NT2/D1 (cell line): ENCODE results near the gene PIGK.

Experiments used
- DNase-seq: peaks from one replicate; pipeline ENCODE4 v3.0.0-alpha.2; 2011; ENCODE audit warnings: low read depth, low spot score
- H3K27me3 ChIP-seq: 2 replicates; pipeline ENCODE4 v1.6.0; 2011; ENCODE audit warnings: mild to moderate bottlenecking; ENCODE audit not compliant: insufficient read length, insufficient read depth
- H3K36me3 ChIP-seq: 2 replicates; pipeline ENCODE4 v1.6.1; 2011; ENCODE audit warnings: mild to moderate bottlenecking, low read length, mixed read lengths; ENCODE audit not compliant: insufficient read depth, insufficient read length
- H3K4me1 ChIP-seq: 2 replicates; pipeline ENCODE4 v1.5.1; 2011; ENCODE audit not compliant: insufficient read depth, insufficient read length
- H3K4me3 ChIP-seq: 2 replicates; pipeline ENCODE4 v1.5.1; 2011; ENCODE audit warnings: low read depth; ENCODE audit not compliant: insufficient read length
- H3K9ac ChIP-seq: 2 replicates; pipeline ENCODE4 v1.6.0; 2011; ENCODE audit warnings: low read depth; ENCODE audit not compliant: insufficient read length
- H3K9me3 ChIP-seq: 2 replicates; pipeline ENCODE4 v1.5.1; 2011; ENCODE audit warnings: mild to moderate bottlenecking, low read length; ENCODE audit not compliant: insufficient read depth
- SUZ12 ChIP-seq: IDR thresholded peaks from 2 replicates; pipeline ENCODE4 v1.6.1; 2011; ENCODE audit not compliant: insufficient read length, insufficient read depth; ENCODE audit errors: extremely low read depth
- YY1 ChIP-seq: IDR thresholded peaks from 2 replicates; pipeline ENCODE4 v1.6.1; 2011; ENCODE audit not compliant: insufficient read length, insufficient read depth
- ZNF274 ChIP-seq: IDR thresholded peaks from 2 replicates; pipeline ENCODE4 v1.6.1; 2011; ENCODE audit warnings: mild to moderate bottlenecking, low read depth, low read length

Gene PIGK

DNA sequence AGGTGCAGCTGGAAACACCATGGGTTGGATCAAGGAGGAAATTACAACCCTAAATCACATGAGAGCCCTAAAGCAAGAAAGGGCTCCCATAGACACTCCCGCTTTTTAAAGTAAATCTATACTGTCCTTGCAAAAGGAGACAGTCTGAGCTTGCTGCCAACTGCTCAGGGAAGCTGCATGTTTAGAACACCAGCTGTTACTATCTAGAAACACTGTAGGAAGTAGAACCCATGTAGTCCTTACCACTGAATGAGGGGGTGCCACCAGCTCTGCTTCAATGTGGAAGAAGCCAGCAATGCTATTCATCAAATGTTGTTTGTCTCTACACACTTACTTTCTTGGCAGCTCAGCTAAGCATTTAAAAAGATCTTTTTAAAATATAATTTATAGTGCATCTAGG, 79.8 kb downstream of the PIGK start:
- no peak overlapping the region for H3K9ac ChIP-seq
- H3K9me3 ChIP-seq, result no peaks in the 10 kb centered on the region
- H3K36me3 ChIP-seq, result no peaks in the 10 kb centered on the region
- H3K4me3 ChIP-seq, result no peak overlapping the region
- no peak for TF ChIP-seq YY1
- TF ChIP-seq SUZ12, result no peak
- no peak for TF ChIP-seq ZNF274
- no peak for DNase-seq
- H3K27me3 ChIP-seq, result no peaks in the 10 kb centered on the region
- H3K4me1 ChIP-seq, result no peaks in the 10 kb centered on the region

DNA sequence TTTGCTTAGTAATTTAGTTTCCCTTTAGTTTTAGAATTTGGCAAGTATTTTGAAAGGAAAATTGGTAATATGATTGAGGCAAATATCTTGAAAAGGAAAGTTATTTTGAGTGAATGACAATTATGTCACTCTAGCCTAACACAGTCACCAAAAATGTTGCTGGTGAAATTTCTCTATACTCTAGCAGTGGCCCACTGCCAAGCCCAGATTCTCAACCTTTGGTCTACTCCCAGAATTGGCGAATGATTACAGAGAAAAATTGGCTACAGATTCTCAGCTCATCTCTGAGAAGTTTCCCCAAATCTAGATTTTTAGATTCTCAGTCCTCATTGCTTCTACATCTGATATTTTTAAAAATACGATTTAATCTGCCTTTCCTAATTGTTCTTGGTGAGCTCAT, 84.9 kb downstream of the PIGK start:
- no peaks in the 10 kb centered on the region for H3K4me1 ChIP-seq
- H3K4me3 ChIP-seq, result no peak overlapping the region
- no peak overlapping the region for H3K9ac ChIP-seq
- H3K36me3 ChIP-seq, result no peaks in the 10 kb centered on the region
- no peak for DNase-seq
- H3K27me3 ChIP-seq, result no peaks in the 10 kb centered on the region
- TF ChIP-seq SUZ12 (no peak), YY1 (no peak), ZNF274 (no peak)
- no peaks in the 10 kb centered on the region for H3K9me3 ChIP-seq

DNA sequence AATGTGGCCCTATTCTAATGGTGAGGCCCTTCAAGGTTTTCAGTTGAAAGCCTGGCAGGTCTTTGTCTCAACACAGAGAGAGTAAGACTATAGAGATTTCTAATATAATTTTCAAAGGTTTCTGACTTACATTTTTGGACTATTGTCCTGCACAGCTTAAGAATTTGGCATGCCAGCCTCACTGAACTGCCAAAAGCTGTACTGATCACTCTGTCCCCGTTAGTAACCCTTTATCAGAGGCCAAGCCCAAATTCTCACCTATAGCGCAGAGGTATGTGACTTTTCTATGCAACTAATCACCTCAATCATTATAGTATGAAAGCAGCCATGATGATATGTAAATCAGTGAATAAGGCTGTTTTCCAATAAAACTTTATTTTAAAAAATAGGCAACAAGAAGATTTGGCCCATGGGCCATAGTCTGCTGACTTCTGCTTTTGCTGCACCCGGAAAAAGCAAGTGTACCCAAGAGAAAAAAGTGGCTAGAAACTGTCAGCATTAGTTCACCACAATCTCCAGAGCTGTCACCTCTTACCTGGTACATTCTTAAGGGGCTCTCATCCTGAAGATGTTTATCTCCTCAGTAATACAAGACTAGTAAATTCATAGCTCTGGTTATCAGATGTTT, 85.4 kb downstream of the PIGK start:
- Histone ChIP-seq H3K9ac (no peak overlapping the region), H3K4me3 (no peak overlapping the region), H3K4me1 (no peaks in the 10 kb centered on the region), H3K36me3 (no peaks in the 10 kb centered on the region), H3K27me3 (no peaks in the 10 kb centered on the region), H3K9me3 (no peaks in the 10 kb centered on the region)
- TF ChIP-seq SUZ12 (no peak), YY1 (no peak)
- no peak for DNase-seq

DNA sequence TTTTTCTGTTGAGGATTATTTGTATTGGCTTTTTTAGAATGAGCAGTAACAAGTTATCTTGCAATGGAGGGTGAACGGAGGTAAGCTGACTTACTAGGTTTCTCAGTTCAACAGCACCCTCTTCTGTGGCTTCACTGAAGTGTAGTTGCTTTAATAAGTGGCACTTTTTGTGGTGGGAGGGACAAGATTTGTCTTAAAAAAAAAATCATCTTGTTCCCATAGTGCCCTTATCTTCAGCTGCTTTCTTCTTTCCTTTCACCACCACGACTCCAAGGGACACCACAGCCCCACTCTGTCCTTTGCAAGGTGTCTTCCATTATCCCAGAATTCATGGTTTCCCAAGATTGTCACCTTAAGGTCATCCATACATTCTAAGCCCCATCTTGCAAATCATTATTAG, 92.9 kb downstream of the PIGK start:
- TF ChIP-seq ZNF274 (no peak), SUZ12 (no peak), YY1 (no peak)

DNA sequence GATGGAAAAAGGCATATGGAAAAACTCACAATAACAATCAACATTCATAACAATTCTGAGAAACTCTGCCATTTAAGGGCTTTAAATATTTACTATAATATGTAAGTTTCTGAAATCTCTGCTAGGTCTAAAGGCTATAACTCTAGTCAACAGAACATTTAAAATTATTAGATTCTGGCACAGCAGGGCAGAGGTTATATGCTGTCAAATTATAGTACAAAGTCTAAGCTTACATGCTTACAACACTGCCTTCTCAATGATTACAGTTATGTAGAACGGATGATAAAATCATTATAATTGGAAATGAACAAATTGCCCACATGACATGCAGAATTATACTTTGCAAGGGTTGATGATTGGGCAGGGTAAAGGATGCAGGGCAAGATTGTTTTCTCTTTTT, 97.7 kb downstream of the PIGK start:
- no peaks in the 10 kb centered on the region for H3K4me1 ChIP-seq
- no peak overlapping the region for H3K4me3 ChIP-seq
- H3K36me3 ChIP-seq, result no peaks in the 10 kb centered on the region
- TF ChIP-seq SUZ12 (no peak), YY1 (no peak), ZNF274 (no peak)
- no peaks in the 10 kb centered on the region for H3K9me3 ChIP-seq
- no peak for DNase-seq
- H3K27me3 ChIP-seq, result no peaks in the 10 kb centered on the region
- no peak overlapping the region for H3K9ac ChIP-seq

More for the DNA sequence above, 92.9 kb downstream of the PIGK start:
- no peak overlapping the region for H3K4me3 ChIP-seq
- DNase-seq, result peak; percentile 78
- H3K4me1 ChIP-seq, result no peaks in the 10 kb centered on the region
- H3K9ac ChIP-seq, result no peak overlapping the region
- no peaks in the 10 kb centered on the region for H3K27me3 ChIP-seq
- no peaks in the 10 kb centered on the region for H3K36me3 ChIP-seq
- no peaks in the 10 kb centered on the region for H3K9me3 ChIP-seq

DNA sequence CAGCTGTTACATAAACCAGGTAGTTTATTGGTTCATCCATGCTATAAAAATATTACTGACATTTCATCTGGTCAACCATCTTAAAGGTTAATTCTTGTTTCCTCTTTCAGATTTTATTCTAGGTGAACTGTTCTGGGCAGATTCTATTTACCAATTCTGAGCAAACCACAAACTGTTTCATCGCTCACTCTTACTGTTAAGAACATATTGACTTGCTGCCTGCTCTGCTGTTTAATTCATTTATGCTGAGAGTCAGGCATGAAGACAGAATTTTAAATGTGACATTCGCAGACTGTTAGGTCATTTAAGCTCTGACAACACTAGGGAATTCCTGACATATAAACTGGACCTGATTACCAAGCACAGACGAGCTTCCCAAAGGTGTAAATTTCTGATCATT, 98.3 kb downstream of the PIGK start:
- no peaks in the 10 kb centered on the region for H3K36me3 ChIP-seq
- H3K9me3 ChIP-seq, result no peaks in the 10 kb centered on the region
- no peak overlapping the region for H3K4me3 ChIP-seq
- no peak overlapping the region for H3K9ac ChIP-seq
- TF ChIP-seq YY1 (no peak), ZNF274 (no peak)
- no peaks in the 10 kb centered on the region for H3K27me3 ChIP-seq
- no peaks in the 10 kb centered on the region for H3K4me1 ChIP-seq
- no peak for DNase-seq

DNA sequence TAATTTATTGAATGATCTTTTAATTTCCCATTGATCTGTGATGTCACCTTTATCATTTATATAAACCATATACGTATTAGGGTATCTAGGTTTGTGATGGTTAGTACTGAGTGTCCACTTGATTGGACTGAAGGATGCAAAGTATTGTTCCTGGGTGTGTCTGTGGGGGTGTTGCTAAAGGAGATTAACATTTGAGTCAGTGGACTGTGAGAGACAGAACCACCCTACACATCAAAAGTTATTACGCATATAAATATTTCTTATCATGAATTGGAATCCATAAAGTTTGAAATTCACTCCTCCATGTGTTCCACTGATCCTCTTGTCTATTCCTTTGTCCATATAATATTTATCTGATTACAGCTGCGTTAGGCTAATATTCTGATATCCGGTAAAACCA, 100.5 kb downstream of the PIGK start:
- no peaks in the 10 kb centered on the region for H3K27me3 ChIP-seq
- H3K4me3 ChIP-seq, result no peak overlapping the region
- no peaks in the 10 kb centered on the region for H3K36me3 ChIP-seq
- TF ChIP-seq YY1 (no peak), SUZ12 (no peak), ZNF274 (no peak)
- H3K4me1 ChIP-seq, result no peaks in the 10 kb centered on the region
- no peaks in the 10 kb centered on the region for H3K9me3 ChIP-seq
- no peak for DNase-seq
- no peak overlapping the region for H3K9ac ChIP-seq
